HepG2 (cell line): Measurements from ENCODE around the gene TSTD2. TPM values are rescaled to one million over a fixed set of nuclear protein-coding genes. Genes with fewer than 3 reads are reported as not detected.
"Not testable (repeated sequence)": the region's sequence is repeated elsewhere in the genome, so short reads cannot be mapped to it uniquely, and the experiment has no call there.

Source experiments
- ATAC-seq: fragments of 200-7000 bp; cut with Tn5 transposase; 3 replicates; pipeline ENCODE4 v1.9.1; 2020; ENCODE audit warnings: mild to moderate bottlenecking, moderate library complexity
- BruUV-seq: library from RNA; stranded (reverse); fragments of 400-500 nt; replicated peaks from 2 replicates; lab custom pipeline; 2021; lab: Mats Ljungman, UMichigan
- CTCF ChIA-PET: fragments of 300-600 bp; formaldehyde crosslinking; extraction: SDS; loops from one replicate; lab custom pipeline; 2021; ENCODE audit warnings: low total read pairs, inconsistent platforms, low intra/inter-chr PET ratio; lab: Yijun Ruan, JAX
- POLR2A ChIA-PET: fragments of 350-600 bp; sonication (Branson Sonifier 250); formaldehyde crosslinking; loops from one replicate; lab custom pipeline; 2020; ENCODE audit warnings: antibody characterized with exemption, inconsistent platforms; lab: Yijun Ruan, JAX
- DNase-seq: peaks from one replicate; pipeline ENCODE4 v3.0.0-alpha.2; 2015; ENCODE audit warnings: low spot score
- FAIRE-seq: peaks from 3 replicates; lab custom pipeline; 2011; peaks lifted over from hg19 to GRCh38; lab: Jason Lieb, UNC
- H2AFZ ChIP-seq: one replicate; pipeline ENCODE4 v1.6.1; 2011; ENCODE audit warnings: low read length, inconsistent platforms
- H3K27ac ChIP-seq: fragments of 300-600 bp; 3 replicates; pipeline ENCODE4 v1.8.0; 2011; ENCODE audit warnings: mixed run types, mild to moderate bottlenecking, mixed read lengths, low read length, inconsistent platforms; ENCODE audit not compliant: insufficient read depth; ENCODE audit errors: extremely low read length
- H3K27me3 ChIP-seq, 2 experiments: fragments of 200-600 bp in 1 of 2; 2 replicates in 1 of 2; 3 replicates in 1 of 2; pipeline versions ENCODE4 v1.6.0 to v1.8.0; 2011; ENCODE audit warnings: low read length in 2 of 2, mild to moderate bottlenecking in 2 of 2, moderate library complexity in 2 of 2, inconsistent platforms in 1 of 2; ENCODE audit not compliant: insufficient read depth in 2 of 2, control insufficient read depth in 1 of 2
- H3K36me3 ChIP-seq, 2 experiments: fragments of 200-600 bp in 1 of 2; replicated peaks in 1 of 2; 2 replicates in 1 of 2; 3 replicates in 1 of 2; pipeline versions ENCODE4 v1.5.1 to v1.8.0; 2011; ENCODE audit warnings: low read length in 2 of 2, inconsistent platforms in 1 of 2; ENCODE audit not compliant: insufficient read depth in 2 of 2, control insufficient read depth in 1 of 2
- H3K4me1 ChIP-seq: 2 replicates; pipeline ENCODE4 v1.5.1; 2012; ENCODE audit warnings: low read length, inconsistent platforms; ENCODE audit not compliant: insufficient read depth
- H3K4me2 ChIP-seq: 2 replicates; pipeline ENCODE4 v1.6.0; 2011; ENCODE audit warnings: low read depth, low read length, inconsistent platforms
- H3K4me3 ChIP-seq, 3 experiments: fragments of 200-600 bp in 1 of 3; sonication (generic), shearing (Covaris generic) in 1 of 3; replicated peaks in 1 of 3; 2 replicates each; pipeline ENCODE4 v1.5.1; 2011 to 2016; ENCODE audit warnings: low read length in 3 of 3, inconsistent platforms in 2 of 3, low read depth in 2 of 3, mild to moderate bottlenecking in 2 of 3, control low read depth in 1 of 3, mixed read lengths in 1 of 3; ENCODE audit not compliant: insufficient read depth in 1 of 3
- H3K79me2 ChIP-seq: one replicate; pipeline ENCODE4 v1.6.1; 2011; ENCODE audit warnings: low read length, inconsistent platforms; ENCODE audit not compliant: insufficient read depth
- H3K9ac ChIP-seq: 2 replicates; pipeline ENCODE4 v1.6.0; 2011; ENCODE audit warnings: mild to moderate bottlenecking, low read depth, low read length, inconsistent platforms; ENCODE audit not compliant: insufficient read depth
- H3K9me3 ChIP-seq: 2 replicates; pipeline ENCODE4 v1.5.1; 2012; ENCODE audit warnings: mild to moderate bottlenecking, low read length
- H4K20me1 ChIP-seq: 2 replicates; pipeline ENCODE4 v1.6.0; 2011; ENCODE audit warnings: inconsistent platforms, mild to moderate bottlenecking, low read length, moderate library complexity; ENCODE audit not compliant: insufficient read depth
- HOXA5 ChIP-seq: sonication (generic); formaldehyde crosslinking; IDR thresholded peaks from 2 replicates; pipeline ENCODE4 v1.4.0; 2020; ENCODE audit warnings: missing genetic modification reagents
- MATR3 ChIP-seq: sonication (generic); formaldehyde crosslinking; IDR thresholded peaks from 2 replicates; pipeline ENCODE4 v1.4.0; 2020; ENCODE audit warnings: missing genetic modification reagents
- POLR2G ChIP-seq: fragments of 200-400 bp; formaldehyde crosslinking; IDR thresholded peaks from 2 replicates; pipeline ENCODE4 v1.6.1; 2018; ENCODE audit warnings: mild to moderate bottlenecking, low read depth, low read length, moderate library complexity
- ZNF431 ChIP-seq: sonication (generic); formaldehyde crosslinking; IDR thresholded peaks from 2 replicates; pipeline ENCODE4 v1.9.0; 2022; ENCODE audit warnings: missing genetic modification reagents, low read depth, mild to moderate bottlenecking, borderline replicate concordance
- WGBS: methylation state at CpG from one replicate; pipeline ENCODE4 v1.1.6; 2017; ENCODE audit warnings: low lambda C conversion rate; 5-methylcytosine and 5-hydroxymethylcytosine counted together
- in situ Hi-C: cut with HindIII; loops from 2 replicates; pipeline ENCODE4 v1.10.0; 2017; ENCODE audit warnings: low pct_unique_long_range_greater_than_20kb; ENCODE audit not compliant: extremely low pct_ligation_motif_present
- intact Hi-C: fragments of 100-400 bp; cut with micrococcal nuclease; formaldehyde crosslinking; loops from one replicate; pipeline ENCODE4 v1.10.0; 2022; ENCODE audit not compliant: unreplicated experiment
- polyA plus RNA-seq, 8 experiments: library from polyadenylated mRNA; depleted of rRNA in 3 of 8; stranded (reverse) in 7 of 8; unstranded in 1 of 8; fragments of >200 nt; fragmentation: Illumina TruSeq in 4 of 8; extraction: Trizol in 4 of 8; gene quantifications; 2 replicates each; pipeline versions ENCODE4 v1.2.1 to v1.2.3, GENCODE V29; 2011 to 2016; ENCODE audit warnings: low read depth in 4 of 8, missing spikeins in 1 of 8, mixed read lengths in 1 of 8; ENCODE audit not compliant: insufficient read depth in 1 of 8
- total RNA-seq, 5 experiments: library from RNA; depleted of rRNA; stranded (reverse); fragments of >200 nt; fragmentation: Illumina TruSeq; extraction: Trizol; gene quantifications; 2 replicates each; pipeline ENCODE4 v1.2.3, GENCODE V29; 2016; ENCODE audit warnings: low read depth in 1 of 5

TSTD2 gene
- total and polyA plus RNA-seq, 2 of the 13 experiments (the other 11 are each of a cell fraction or from before 2014, with no cell fraction given) = 16.0 to 23.1 TPM

GRCh38 chr9:97623946-97624345 lies 9.2 kb downstream of the TSTD2 start (continued):
- TF ChIP-seq POLR2G (no peak), MATR3 (CRISPR knock-in tag) (no peak), HOXA5 (no peak)

- 100% methylated on average over 5 of the region's 5 CpGs for WGBS
- H3K9me3 ChIP-seq, ATAC-seq, H2AFZ ChIP-seq, H3K27ac ChIP-seq, FAIRE-seq, H3K79me2 ChIP-seq, CTCF ChIA-PET, intact Hi-C loops, DNase-seq, H3K4me3 ChIP-seq, H4K20me1 ChIP-seq, H3K4me2 ChIP-seq, H3K9ac ChIP-seq, H3K27me3 ChIP-seq, BruUV-seq, H3K4me1 ChIP-seq: not testable (repeated sequence)
- H3K36me3 ChIP-seq = peaks cover 2 to 50% of the 10 kb centered on the region in 2 experiments; a peak in 4 of 5 replicates
- POLR2A ChIA-PET = interaction anchor here (0.8 kb wide), 1 partner anchor 11 kb away, joined by 4 read pairs; the partner anchor contains the start of genes NCBP1 and TSTD2
- in situ Hi-C loops = loop anchor here (25.0 kb wide), 1 partner anchor 760 kb away; the partner anchor contains the start of gene ZNF782
Observed at GRCh38 chr9:97622483-97622882, 10.7 kb downstream of the TSTD2 start.

GRCh38 chr9:97620063-97620462 lies 13.1 kb downstream of the TSTD2 start:
- H3K4me1 ChIP-seq, H3K79me2 ChIP-seq, BruUV-seq, H3K9me3 ChIP-seq, DNase-seq, H4K20me1 ChIP-seq, H3K27ac ChIP-seq, FAIRE-seq, H3K4me2 ChIP-seq, CTCF ChIA-PET, ATAC-seq, intact Hi-C loops, H2AFZ ChIP-seq, H3K27me3 ChIP-seq, H3K9ac ChIP-seq, H3K4me3 ChIP-seq: not testable (repeated sequence)
- peak; percentile 93 for TF ChIP-seq ZNF431 (CRISPR knock-in tag)
- 95% methylated on average over 2 of the region's 2 CpGs for WGBS
- POLR2A ChIA-PET = interaction anchor here (2.1 kb wide), 1 partner anchor 13 kb away, joined by 7 read pairs; the partner anchor contains the start of genes NCBP1 and TSTD2
- peaks cover 4 to 37% of the 10 kb centered on the region in 2 experiments; a peak in 4 of 5 replicates for H3K36me3 ChIP-seq
- in situ Hi-C loops = loop anchor here (25.0 kb wide), 1 partner anchor 758 kb away; the partner anchor contains the start of gene ZNF782
